ENCODE data around the gene RBM41.
"Not testable (repeated sequence)": the region's sequence is repeated elsewhere in the genome, so short reads cannot be mapped to it uniquely, and the experiment has no call there.

The RBM41 gene

DNA sequence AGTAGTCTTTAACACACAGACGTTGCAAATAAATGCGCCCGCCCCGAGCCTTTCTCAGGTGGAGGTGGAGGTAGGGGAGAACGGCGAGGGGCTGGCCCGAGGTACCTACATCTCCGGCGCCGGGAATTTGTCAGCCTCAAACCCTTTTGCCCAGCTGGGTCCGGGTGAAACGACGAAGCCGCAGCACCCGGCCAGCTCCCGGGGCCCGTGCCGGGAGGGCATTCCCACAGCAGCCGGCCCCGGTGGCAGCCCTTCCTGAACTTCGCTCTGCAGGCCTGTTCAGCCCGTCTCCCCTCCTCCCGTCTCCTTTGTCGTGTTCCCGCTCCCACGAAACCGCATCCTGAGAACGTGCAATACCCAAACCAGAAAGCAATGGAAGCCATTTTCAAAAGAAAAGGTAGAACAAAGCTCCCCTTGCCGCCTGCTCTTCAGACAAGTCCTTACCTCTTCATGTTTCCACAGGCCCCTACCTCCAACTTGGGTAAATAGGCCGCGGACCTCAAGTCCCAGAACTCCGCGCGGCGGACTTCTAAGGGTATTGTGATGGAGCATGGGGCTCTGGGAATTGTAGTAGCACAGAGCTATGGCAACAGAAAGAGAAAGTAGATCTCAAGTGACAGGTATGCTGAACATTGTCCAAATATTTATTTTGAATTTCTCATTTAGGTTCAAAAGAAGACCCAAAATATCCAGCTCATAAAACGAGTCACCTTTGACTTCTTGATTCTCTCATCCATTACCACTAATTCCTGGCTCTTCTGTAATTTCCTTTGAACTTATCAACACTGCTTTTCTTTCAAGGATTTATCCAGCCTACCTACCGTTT lies at the start of gene RBM41:
TSS of gene RBM41 (minus strand) at position 501 of the 826 bp plus-strand sequence. CDS start at position 452, 49 bp downstream.
- peak; percentile 27 to 34 for DNase-seq (ENCODE audit: low read depth in 2 of 2)

DNA sequence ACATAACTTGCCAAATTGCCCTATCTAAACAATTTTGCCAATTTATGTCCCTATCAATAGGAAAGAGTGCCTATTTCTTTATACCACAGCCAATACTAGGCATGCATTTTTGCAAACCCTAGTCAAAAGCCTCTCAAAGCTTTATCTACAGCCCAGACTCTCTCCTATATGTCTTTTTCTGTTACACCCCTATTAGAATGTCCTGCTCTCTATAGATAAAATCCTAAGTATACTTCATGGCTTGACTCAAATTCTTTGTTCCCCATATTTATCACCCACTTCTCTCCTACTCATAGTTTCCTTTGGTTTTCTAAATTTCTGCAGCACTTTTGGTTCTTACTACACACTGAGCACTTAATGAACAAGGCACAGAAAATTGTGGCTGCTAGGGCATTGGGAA lies 49.6 kb upstream of the RBM41 start:
- DNase-seq (ENCODE audit: low read depth in 2 of 2), result no peak

DNA sequence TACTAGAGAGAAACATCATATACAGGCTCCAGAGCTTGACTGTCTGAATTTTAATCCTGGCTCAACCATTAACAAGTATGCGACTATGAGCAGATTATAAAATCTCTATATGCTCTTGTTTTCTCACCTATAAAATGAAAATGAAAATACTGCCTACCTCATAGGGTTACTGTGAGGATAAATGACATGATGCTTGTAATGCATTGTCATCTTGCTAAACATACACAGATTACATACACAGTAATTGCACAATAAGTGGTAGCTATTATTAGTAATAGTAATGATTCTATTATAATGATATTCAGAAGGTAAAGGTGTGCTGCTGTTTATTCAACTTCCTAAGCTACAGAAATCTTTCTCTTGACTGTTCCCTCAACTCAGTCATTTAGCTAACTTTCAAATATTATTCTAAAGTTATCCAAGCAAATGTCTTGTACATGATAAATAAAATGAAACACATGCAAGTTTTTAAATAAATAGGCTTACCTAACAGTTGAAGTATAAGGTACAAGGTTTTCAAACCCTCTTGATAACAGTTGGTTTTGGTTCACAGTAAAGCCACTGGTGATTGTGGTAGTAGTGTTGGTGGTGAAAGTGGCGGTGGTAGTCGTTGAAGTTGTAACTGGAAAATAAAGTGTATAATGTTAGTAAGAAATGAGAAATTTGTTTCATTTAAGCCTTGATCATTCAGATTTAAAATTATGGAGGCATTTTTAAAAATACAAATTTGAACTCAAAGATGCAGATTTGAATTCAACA lies 48.7 kb upstream of the RBM41 start:
- DNase-seq (ENCODE audit: low read depth in 2 of 2), result no peak

DNA sequence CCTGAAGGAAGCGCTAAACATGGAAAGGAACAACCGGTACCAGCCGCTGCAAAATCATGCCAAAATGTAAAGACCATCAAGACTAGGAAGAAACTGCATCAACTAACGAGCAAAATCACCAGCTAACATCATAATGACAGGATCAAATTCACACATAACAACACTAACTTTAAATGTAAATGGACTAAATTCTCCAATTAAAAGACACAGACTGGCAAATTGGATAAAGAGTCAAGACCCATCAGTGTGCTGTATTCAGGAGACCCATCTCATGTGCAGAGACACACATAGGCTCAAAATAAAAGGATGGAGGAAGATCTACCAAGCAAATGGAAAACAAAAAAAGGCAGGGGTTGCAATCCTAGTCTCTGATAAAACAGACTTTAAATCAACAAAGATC lies 39.0 kb upstream of the RBM41 start:
- not testable (repeated sequence) for DNase-seq (ENCODE audit: low read depth in 2 of 2)

DNA sequence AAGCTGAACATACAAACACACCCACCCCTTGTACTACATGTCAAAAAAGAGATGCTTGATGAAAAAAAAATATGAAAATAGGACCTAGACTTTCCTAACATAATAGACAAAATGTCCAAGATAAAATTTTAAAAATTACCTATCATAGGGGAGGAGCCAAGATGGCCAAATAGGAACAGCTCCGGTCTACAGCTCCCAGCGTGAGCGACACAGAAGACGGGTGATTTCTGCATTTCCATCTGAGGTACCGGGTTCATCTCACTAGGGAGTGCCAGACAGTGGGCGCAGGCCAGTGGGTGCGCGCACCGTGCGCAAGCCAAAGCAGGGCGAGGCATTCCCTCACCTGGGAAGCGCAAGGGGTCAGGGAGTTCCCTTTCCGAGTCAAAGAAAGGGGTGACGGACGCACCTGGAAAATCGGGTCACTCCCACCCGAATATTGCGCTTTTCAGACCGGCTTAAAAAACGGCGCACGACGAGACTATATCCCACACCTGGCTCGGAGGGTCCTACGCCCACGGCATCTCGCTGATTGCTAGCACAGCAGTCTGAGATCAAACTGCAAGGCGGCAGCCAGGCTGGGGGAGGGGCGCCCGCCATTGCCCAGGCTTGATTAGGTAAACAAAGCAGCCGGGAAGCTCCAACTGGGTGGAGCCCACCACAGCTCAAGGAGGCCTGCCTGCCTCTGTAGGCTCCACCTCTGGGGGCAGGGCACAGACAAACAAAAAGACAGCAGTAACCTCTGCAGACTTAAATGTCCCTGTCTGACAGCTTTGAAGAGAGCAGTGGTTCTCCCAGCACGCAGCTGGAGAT lies 37.2 kb upstream of the RBM41 start:
- DNase-seq (ENCODE audit: low read depth in 2 of 2), result not testable (repeated sequence)

DNA sequence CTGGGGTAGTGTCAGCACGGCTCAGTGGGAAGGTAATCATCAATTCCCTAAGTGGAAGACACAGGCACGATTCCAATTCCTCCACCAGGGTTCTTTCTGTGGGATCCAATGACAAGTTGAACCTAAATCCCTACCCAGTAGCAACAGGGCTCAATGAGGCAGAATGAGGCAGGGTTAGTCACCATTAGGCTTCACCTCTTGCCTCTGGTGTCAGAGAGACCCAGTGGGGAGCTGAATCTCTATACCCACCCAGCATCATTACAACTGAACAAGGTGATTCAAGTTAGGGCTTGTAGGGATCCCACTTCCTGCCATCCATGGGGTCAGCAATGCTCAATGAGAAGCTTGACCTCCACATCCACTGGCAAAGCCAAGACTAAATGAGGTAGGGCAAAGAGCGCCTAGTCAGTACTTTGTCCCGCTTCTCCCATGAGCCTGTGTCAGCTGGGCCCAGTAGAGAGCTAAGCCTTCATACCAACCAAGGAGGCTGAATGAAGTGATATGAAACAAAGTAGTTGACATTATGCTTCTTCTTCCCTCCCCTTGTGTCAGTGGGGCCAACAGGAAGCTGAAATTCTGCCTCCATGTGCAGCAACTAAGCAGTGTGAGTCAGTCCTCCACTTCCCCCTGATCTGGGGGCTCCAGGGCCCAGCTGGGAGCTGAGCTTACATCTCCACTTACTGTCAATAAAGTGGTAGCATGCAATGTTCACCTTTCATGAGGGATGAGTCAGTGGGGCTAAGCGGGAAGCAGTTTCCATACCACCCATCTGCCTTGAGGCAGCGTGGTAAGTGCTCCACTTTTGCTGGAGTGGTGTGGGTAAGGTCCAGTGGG lies 36.4 kb upstream of the RBM41 start:
- DNase-seq (ENCODE audit: low read depth in 2 of 2), result no peak

DNA sequence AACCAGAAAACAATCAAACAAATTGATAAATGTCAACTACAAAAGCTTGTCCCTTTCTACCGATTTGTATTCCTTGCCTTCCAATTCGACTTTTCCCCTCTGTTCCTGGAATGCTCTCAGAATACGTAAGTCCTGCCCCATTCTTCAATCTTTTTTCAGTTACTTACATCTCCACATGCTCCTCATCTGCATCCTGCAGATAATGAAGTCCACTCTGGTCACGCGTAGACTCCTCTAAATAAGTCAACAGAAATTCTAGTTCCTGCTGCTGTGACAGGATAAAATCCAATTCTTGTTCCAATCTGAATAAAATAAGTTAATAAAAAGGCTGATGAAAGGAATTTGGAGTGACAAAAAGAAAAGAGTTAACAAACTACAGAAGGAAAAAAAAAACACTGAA lies 34.4 kb upstream of the RBM41 start:
- no peak for DNase-seq (ENCODE audit: low read depth in 2 of 2)

DNA sequence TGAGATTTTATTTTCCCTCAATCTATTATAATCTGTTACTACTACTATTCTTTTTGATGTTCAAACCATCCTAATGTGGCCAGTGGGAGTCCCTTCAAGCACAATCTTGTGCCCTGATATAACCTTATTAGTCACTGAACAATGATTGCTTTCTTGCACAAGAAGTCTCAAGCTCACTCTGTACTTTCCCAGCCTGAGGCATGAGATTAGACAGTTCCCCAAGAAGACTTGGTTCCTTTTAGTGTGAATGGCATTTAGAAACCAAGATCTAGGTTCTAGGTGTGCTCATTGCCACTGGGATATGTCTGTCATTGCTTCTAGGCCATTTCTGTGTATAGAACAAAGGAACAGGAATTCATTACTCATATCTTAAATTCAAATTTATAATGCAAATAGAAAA lies 28.0 kb upstream of the RBM41 start:
- no peak for DNase-seq (ENCODE audit: low read depth in 2 of 2)

DNA sequence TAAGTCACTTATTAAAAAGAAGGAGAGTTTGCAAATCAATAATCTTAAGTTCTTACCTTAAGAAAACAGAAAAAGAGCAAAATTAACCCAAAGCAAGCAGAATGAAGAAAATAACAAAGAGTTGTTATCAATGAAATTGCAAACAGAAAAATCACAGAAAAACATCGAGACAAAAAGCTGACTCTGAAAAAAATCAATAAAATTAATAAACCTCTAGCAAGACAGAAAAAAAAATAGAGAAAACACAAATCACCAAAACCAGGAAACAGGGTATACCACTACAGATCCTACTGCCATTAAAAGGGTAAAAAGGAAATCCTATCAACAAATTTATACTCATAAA lies 17.3 kb upstream of the RBM41 start:
- DNase-seq (ENCODE audit: low read depth in 2 of 2), result no peak

DNA sequence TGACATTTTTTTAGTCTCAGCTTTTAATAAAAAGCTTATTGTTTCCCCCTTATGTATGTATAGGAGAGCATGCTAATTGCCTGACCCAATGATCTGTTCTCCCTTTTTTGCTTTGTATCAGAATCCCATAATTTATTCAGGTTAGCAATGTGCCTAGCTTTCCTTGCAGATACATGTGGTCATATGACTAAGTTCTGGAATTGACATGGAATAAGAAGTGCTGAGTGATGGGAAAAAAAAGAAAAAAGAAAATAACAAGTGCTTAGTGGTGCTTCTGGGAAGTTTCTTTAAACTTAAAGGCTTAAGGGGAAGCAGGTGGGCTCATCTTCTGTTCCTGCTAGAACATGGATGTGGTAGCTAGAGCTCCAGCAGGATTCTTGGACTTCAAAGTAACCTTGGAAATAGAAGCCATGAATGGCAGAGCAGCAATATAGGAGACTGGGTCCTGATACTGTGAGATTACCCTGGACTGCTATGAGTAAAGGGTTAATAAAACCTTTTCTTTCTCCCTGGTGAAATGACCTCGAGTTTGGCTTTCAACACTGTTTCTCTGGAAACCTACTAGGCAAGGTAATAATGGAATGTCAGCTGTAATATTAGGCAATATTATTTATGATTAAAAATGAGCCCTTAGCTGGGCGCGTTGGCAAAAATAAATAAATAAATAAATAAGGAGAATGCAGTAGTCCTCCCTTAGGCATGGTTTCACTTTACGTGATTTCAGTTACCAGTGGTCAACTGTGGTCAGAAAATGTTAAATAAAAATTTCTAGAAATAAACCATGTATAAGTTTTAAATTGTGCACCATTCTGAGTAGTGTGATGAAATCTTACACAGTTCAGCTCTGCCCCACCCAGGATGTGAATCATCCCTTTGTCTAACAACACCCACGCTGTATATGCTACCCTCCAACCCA lies 16.7 kb upstream of the RBM41 start:
- no peak for DNase-seq (ENCODE audit: low read depth in 2 of 2)

DNA sequence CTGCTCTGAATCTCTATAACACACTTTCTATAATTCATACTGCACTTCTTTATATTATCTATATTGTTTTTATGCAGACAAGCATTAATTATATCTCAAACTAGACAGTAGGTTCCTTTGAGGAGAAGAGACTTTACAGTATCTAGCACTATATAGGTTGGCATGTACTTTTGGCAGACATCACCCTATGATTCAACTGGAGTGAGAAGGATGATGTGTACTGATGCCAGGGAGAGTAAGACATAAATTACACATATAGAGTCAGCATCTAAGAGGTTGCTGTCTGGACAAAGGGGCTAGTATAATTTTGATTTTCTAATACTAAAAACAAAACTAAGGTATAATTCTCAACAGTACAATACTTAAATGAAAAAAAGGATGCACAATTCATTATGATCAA lies 5.1 kb upstream of the RBM41 start:
- no peak for DNase-seq (ENCODE audit: low read depth in 2 of 2)

DNA sequence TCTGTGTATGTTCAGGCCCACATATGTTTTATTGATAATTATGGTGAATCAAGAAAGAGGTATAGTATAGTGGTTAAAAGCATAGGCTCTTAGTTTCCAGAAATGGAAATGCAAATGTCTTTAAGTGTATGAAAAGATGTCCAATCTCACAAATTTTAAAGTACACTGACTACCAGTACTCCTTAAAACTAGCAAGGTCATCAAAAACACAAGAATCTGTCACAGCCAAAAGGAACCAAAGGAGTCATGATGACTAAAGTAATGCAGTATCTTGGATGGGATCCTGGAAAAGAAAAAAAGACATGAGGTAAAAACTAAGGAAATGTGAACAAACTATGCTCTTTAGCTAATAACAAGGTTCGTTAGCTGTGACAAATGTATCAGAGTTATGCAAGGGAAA lies 661 bp upstream of the RBM41 start:
- no peak for DNase-seq (ENCODE audit: low read depth in 2 of 2)

DNA sequence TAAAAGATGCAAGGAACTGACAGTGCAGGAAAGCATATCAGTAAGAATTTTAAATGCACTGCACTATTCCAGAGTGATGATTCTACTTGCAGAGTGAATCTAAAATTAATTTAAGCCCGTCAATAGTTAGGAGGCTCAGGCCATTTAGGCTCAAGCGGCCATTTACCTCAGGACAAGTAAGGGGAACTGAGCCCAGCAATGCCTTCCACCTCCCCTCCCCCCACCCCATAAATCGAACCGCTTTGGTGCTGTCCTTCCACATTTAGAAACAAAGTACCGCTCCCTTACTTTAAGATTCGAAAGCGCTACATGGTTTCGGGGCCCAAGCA lies 665 bp downstream of the RBM41 start:
- DNase-seq (ENCODE audit: low read depth in 2 of 2), result no peak

DNA sequence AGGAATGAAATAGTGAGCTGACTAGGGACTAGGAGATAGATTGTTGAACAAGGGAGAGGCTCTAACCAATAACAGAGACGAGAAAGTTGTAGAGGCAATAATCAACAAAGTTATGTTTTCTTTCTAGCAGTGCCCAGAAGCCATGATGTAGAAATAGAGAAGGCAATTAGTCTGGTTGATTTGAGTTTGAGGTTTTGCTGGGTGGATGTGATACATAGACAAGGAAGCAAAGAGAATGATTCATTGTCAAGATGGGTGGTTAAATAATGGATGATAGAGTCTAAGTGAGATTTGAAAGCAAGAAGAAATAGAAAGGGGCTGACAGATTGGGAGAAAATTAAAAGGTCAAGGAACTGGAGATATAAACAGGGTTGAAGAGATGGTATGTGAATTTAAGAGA lies 11.2 kb downstream of the RBM41 start:
- no peak for DNase-seq (ENCODE audit: low read depth in 2 of 2)

DNA sequence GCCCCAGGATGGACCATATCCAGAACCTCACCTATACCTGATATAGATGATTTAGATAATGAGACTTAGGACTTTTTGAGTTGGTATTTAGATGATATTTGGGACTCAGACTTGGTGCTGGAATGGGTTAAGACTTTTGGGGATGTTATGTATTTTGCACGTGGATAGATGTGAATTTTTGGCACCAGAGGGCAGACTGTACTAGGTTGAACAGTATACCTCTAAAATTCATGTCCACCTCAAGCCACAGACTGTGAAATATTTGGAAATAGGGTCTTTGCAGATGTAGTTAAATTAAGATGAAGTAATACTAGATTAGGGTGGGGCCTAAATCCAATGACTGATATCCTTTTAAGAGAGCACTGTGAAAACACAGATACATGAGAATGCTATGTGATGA lies 15.6 kb downstream of the RBM41 start:
- DNase-seq (ENCODE audit: low read depth in 2 of 2), result no peak

DNA sequence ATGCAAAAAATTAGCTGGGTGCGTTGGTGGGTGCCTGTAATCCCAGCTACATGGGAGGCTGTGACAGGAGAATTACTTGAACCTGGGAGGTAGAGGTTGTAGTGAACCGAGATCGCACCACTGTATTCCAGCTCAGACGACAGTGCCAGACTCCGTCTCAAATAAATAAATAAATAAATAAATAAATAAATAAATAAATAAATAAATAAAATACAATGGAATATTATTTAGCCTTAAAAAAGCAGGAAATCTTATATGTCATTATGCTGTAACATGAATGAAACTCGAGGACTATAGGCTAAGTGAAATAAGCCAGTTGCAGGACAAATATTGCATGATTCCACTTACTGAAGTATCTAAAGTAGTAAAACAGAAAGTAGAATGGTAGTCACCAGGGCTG lies 42.5 kb downstream of the RBM41 start:
- DNase-seq (ENCODE audit: low read depth in 2 of 2), result no peak

DNA sequence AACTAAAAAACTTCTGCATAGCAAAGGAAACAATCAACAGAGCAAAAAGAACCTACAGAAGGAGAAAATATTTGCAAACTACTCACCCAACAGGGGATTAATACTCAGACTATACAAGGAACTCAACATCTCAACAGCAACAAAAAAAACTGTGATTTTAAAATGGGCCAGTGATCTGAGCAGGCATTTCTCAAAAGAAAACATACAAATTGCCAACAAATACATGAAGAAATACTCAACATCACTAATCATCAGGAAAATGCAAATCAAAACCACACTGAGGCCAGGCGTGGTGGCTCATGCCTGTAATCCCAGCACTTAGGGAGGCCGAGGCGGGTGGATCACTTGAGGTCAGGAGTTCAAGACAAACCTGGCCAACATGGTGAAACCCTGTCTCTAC lies 60.9 kb downstream of the RBM41 start:
- not testable (repeated sequence) for DNase-seq (ENCODE audit: low read depth in 2 of 2)

DNA sequence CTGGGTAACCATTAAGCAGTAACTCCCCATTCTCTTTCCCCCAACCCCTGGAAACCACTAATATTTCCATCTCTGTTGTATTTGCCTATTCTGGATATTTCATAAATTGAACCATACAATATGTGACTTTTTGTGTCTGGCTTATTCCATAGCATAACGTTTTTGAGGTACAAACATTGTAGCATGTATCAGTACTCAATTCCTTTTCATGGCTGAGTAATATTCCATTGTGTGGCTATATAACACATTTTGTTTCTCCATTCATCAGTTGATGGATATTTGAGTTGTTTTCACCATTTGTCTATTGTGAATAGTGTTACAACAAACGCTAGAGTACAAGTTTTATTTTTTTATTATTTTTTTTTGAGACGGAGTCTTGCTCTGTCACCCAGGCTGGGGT lies 63.6 kb downstream of the RBM41 start:
- DNase-seq (ENCODE audit: low read depth in 2 of 2), result no peak

DNA sequence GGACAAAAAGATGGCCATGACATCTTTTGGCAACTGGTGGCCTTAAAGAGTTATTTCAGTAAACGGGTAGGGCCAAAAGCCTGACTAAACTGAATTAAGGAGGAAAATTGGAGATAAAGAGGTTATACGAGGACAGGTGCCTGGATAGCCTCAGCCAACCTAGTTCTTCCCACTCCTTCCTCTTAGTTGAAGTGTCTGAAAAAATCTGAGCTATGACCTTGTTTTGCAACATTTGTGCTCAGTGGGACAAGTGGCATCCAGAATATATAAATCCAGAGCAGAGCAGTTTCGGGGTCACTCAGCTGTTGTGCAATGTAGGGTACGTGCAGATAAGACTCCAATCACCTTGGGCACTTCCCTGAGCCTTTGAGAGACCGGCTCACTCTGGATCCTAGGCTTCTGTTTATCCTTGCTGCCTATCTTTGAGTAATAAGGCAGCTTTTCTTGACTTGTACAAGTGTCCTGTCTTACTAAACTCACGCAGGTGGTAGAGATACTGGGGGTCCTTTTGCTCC lies 68.4 kb downstream of the RBM41 start:
- no peak for DNase-seq (ENCODE audit: low read depth in 2 of 2)

DNA sequence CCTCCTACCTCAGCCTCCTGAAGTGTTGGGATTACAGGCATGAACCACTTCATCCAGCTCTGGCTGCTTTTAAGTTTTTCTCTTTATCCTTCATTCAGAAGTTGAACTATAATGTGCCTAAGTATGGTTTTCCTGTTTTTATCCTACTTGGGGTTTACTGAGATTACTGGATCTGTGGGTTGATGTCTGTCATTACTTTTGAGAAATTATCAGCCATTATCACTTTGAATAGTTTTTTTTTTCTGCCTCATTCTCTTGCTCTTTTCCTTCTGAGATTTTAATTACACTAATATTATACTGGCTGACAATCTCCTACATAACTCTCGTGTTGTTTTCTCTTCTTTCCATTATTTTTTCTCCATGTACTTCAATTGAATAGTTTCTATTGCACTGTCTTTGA lies 71.0 kb downstream of the RBM41 start:
- no peak for DNase-seq (ENCODE audit: low read depth in 2 of 2)
